Activated T-cell treated with anti-CD3 and anti-CD28 coated beads, Interleukin-2, amount 50 U/mL, for 4 hours (primary cell): ENCODE measurements around the gene CCR5AS.
"Not testable (repeated sequence)": the region's sequence is repeated elsewhere in the genome, so short reads cannot be mapped to it uniquely, and the experiment has no call there.

Source experiments
- ATAC-seq, 2 donors: fragments of 200-7000 bp; cut with Tn5 transposase; one replicate each; pipeline ENCODE4 v1.10.0; 2021
- DNase-seq: peaks from one replicate; pipeline ENCODE4 v3.0.0-alpha.2; 2020
- H3K27me3 Mint-ChIP-seq: one replicate; pipeline ENCODE4 v1.8.0; 2021; ENCODE audit warnings: low read depth, mixed read lengths
- H3K36me3 Mint-ChIP-seq: one replicate; pipeline ENCODE4 v1.8.0; 2022; ENCODE audit warnings: mixed read lengths; ENCODE audit not compliant: insufficient read depth
- H3K4me1 Mint-ChIP-seq: one replicate; pipeline ENCODE4 v1.8.0; 2021; ENCODE audit warnings: low read depth, mixed read lengths
- H3K4me3 Mint-ChIP-seq: one replicate; pipeline ENCODE4 v1.8.0; 2021; ENCODE audit warnings: mild to moderate bottlenecking, moderate library complexity, mixed read lengths
- H3K9me3 Mint-ChIP-seq: one replicate; pipeline ENCODE4 v1.8.0; 2021; ENCODE audit warnings: mixed read lengths

Gene CCR5AS

GRCh38 chr3:46353647-46354410 is 53.0 kb downstream of the CCR5AS start, which contains the start of gene CCR2:
CCR2 (plus strand) TSS chr3:46354111; CDS start chr3:46357528, 3,417 bp downstream.
- H3K4me1 Mint-ChIP-seq: peaks cover 81% of the 10 kb centered on the region
- DNase-seq: peak; percentile 14
- no peaks in the 10 kb centered on the region for H3K36me3 Mint-ChIP-seq
- peak; percentile 74 to 78 for ATAC-seq
- H3K4me3 Mint-ChIP-seq: peak within 1 kb of the TSS; percentile 61
- peaks cover 2% of the 10 kb centered on the region for H3K27me3 Mint-ChIP-seq
- H3K9me3 Mint-ChIP-seq: no peaks in the 10 kb centered on the region

GRCh38 chr3:46353090-46353489 is 53.8 kb downstream of the CCR5AS start:
- H3K4me3 Mint-ChIP-seq: peak overlapping the region; percentile 24
- H3K27me3 Mint-ChIP-seq: peaks cover 2% of the 10 kb centered on the region

GRCh38 chr3:46351646-46352045 is 55.2 kb downstream of the CCR5AS start:
- H3K4me1 Mint-ChIP-seq: peaks cover 78% of the 10 kb centered on the region
- no peaks in the 10 kb centered on the region for H3K27me3 Mint-ChIP-seq
- no peaks in the 10 kb centered on the region for H3K9me3 Mint-ChIP-seq
- ATAC-seq (no peak), DNase-seq (no peak)
- no peaks in the 10 kb centered on the region for H3K36me3 Mint-ChIP-seq
- no peak overlapping the region for H3K4me3 Mint-ChIP-seq

More at GRCh38 chr3:46353090-46353489, 53.8 kb downstream of the CCR5AS start:
- Mint-ChIP-seq H3K9me3 (no peaks in the 10 kb centered on the region), H3K36me3 (no peaks in the 10 kb centered on the region), H3K4me1 (peaks cover 80% of the 10 kb centered on the region)
- ATAC-seq (no peak), DNase-seq (no peak)

- ATAC-seq: no peak
- H3K27me3 Mint-ChIP-seq: no peaks in the 10 kb centered on the region
- no peak overlapping the region for H3K4me3 Mint-ChIP-seq
- DNase-seq: no peak
- H3K36me3 Mint-ChIP-seq: no peaks in the 10 kb centered on the region
- H3K4me1 Mint-ChIP-seq: peaks cover 67% of the 10 kb centered on the region
- H3K9me3 Mint-ChIP-seq: no peaks in the 10 kb centered on the region
Observed at GRCh38 chr3:46350262-46350565, 56.7 kb downstream of the CCR5AS start.

- H3K9me3 Mint-ChIP-seq: no peaks in the 10 kb centered on the region
- H3K4me3 Mint-ChIP-seq: peak overlapping the region; percentile 11
- ATAC-seq (peak in 1 of 2 donors; percentile 8), DNase-seq (no peak)
- no peaks in the 10 kb centered on the region for H3K36me3 Mint-ChIP-seq
- no peaks in the 10 kb centered on the region for H3K27me3 Mint-ChIP-seq
- peaks cover 63% of the 10 kb centered on the region for H3K4me1 Mint-ChIP-seq
Observed at GRCh38 chr3:46349484-46350261, 57.2 kb downstream of the CCR5AS start.

GRCh38 chr3:46348823-46349482 is 57.9 kb downstream of the CCR5AS start:
- Mint-ChIP-seq H3K4me1 (peaks cover 57% of the 10 kb centered on the region), H3K27me3 (no peaks in the 10 kb centered on the region), H3K4me3 (no peak overlapping the region), H3K9me3 (no peaks in the 10 kb centered on the region), H3K36me3 (no peaks in the 10 kb centered on the region)
- ATAC-seq: no peak
- DNase-seq: no peak

GRCh38 chr3:46344476-46344875 is 62.4 kb downstream of the CCR5AS start:
- Mint-ChIP-seq H3K27me3 (no peaks in the 10 kb centered on the region), H3K4me1 (peaks cover 15% of the 10 kb centered on the region), H3K36me3 (no peaks in the 10 kb centered on the region), H3K4me3 (no peak overlapping the region), H3K9me3 (peaks cover 10% of the 10 kb centered on the region)
- ATAC-seq (no peak), DNase-seq (no peak)

- no peak for DNase-seq
- Mint-ChIP-seq H3K27me3 (no peaks in the 10 kb centered on the region), H3K36me3 (no peaks in the 10 kb centered on the region), H3K4me3 (no peak overlapping the region), H3K9me3 (peaks cover 21% of the 10 kb centered on the region), H3K4me1 (peaks cover 6% of the 10 kb centered on the region)
- ATAC-seq: no peak
Observed at GRCh38 chr3:46338840-46339239, 68.0 kb downstream of the CCR5AS start.

- H3K36me3 Mint-ChIP-seq: no peaks in the 10 kb centered on the region
- no peak overlapping the region for H3K4me3 Mint-ChIP-seq
- DNase-seq: no peak
- H3K4me1 Mint-ChIP-seq: peaks cover 8% of the 10 kb centered on the region
- H3K27me3 Mint-ChIP-seq: no peaks in the 10 kb centered on the region
- peak in 1 of 2 donors; percentile 38 for ATAC-seq
- H3K9me3 Mint-ChIP-seq: peaks cover 21% of the 10 kb centered on the region
Observed at GRCh38 chr3:46337911-46338310, 69.0 kb downstream of the CCR5AS start.

- Mint-ChIP-seq H3K36me3 (no peaks in the 10 kb centered on the region), H3K4me1 (peaks cover 8% of the 10 kb centered on the region), H3K9me3 (peaks cover 21% of the 10 kb centered on the region), H3K4me3 (no peak overlapping the region), H3K27me3 (peaks cover 2% of the 10 kb centered on the region)
- ATAC-seq: no peak
- DNase-seq: no peak
Observed at GRCh38 chr3:46335541-46335940, 71.3 kb downstream of the CCR5AS start.

- no peak overlapping the region for H3K4me3 Mint-ChIP-seq
- no peaks in the 10 kb centered on the region for H3K36me3 Mint-ChIP-seq
- H3K9me3 Mint-ChIP-seq: peaks cover 16% of the 10 kb centered on the region
- DNase-seq (no peak), ATAC-seq (peak; percentile 89 to 92)
- peaks cover 8% of the 10 kb centered on the region for H3K4me1 Mint-ChIP-seq
- H3K27me3 Mint-ChIP-seq: peaks cover 2% of the 10 kb centered on the region
Observed at GRCh38 chr3:46334741-46335478, 72.0 kb downstream of the CCR5AS start.

- ATAC-seq, H3K4me3 Mint-ChIP-seq, H3K9me3 Mint-ChIP-seq, DNase-seq, H3K4me1 Mint-ChIP-seq, H3K36me3 Mint-ChIP-seq, H3K27me3 Mint-ChIP-seq: not testable (repeated sequence)
Observed at GRCh38 chr3:46330676-46331075, 76.2 kb downstream of the CCR5AS start.

GRCh38 chr3:46325645-46326300 is 81.1 kb downstream of the CCR5AS start:
- Mint-ChIP-seq H3K36me3 (no peaks in the 10 kb centered on the region), H3K4me3 (no peak overlapping the region), H3K9me3 (no peaks in the 10 kb centered on the region), H3K4me1 (peaks cover 7% of the 10 kb centered on the region), H3K27me3 (no peaks in the 10 kb centered on the region)
- ATAC-seq (no peak), DNase-seq (no peak)

GRCh38 chr3:46324036-46324435 is 82.8 kb downstream of the CCR5AS start:
- no peak for ATAC-seq
- DNase-seq: no peak
- no peaks in the 10 kb centered on the region for H3K9me3 Mint-ChIP-seq

More at GRCh38 chr3:46324036-46324435, 82.8 kb downstream of the CCR5AS start:
- Mint-ChIP-seq H3K27me3 (no peaks in the 10 kb centered on the region), H3K4me3 (no peak overlapping the region), H3K4me1 (peaks cover 7% of the 10 kb centered on the region), H3K36me3 (no peaks in the 10 kb centered on the region)
